GM23338 (cell line): ENCODE results near the gene ENOX1. TPM values are rescaled to one million over a fixed set of nuclear protein-coding genes. Genes with fewer than 3 reads are reported as not detected.

Source experiments
- ATAC-seq: fragments of 200-7000 bp; cut with Tn5 transposase; 3 replicates; pipeline ENCODE4 v1.9.1; 2020
- DNase-seq: peaks from one replicate; pipeline ENCODE4 v3.0.0-alpha.2; 2015; ENCODE audit warnings: low spot score
- H2AFZ ChIP-seq: fragments of 200-600 bp; sonication (generic); 2 replicates; pipeline ENCODE4 v1.8.0; 2016; ENCODE audit warnings: antibody characterized with exemption, mild to moderate bottlenecking, moderate library complexity
- H3F3A ChIP-seq: fragments of 200-600 bp; sonication (generic); replicated peaks from 2 replicates; pipeline ENCODE4 v1.8.0; 2017; ENCODE audit warnings: antibody characterized with exemption, mixed run types, low read depth
- H3K27ac ChIP-seq: fragments of 200-600 bp; sonication (generic); 2 replicates; pipeline ENCODE4 v1.6.1; 2016; ENCODE audit warnings: low read depth
- H3K27me3 ChIP-seq: fragments of 200-600 bp; sonication (generic); 2 replicates; pipeline ENCODE4 v1.8.0; 2016; ENCODE audit warnings: mild to moderate bottlenecking, mixed run types, moderate library complexity; ENCODE audit not compliant: insufficient read depth
- H3K36me3 ChIP-seq: fragments of 200-600 bp; sonication (generic); 2 replicates; pipeline ENCODE4 v1.8.0; 2016; ENCODE audit warnings: mild to moderate bottlenecking; ENCODE audit not compliant: insufficient read depth
- H3K4me1 ChIP-seq: fragments of 200-600 bp; sonication (generic); 2 replicates; pipeline ENCODE4 v1.8.0; 2016; ENCODE audit warnings: mild to moderate bottlenecking, moderate library complexity; ENCODE audit not compliant: insufficient read depth
- H3K4me2 ChIP-seq: fragments of 200-600 bp; sonication (generic); 2 replicates; pipeline ENCODE4 v1.7.1; 2017; ENCODE audit warnings: mixed run types
- H3K4me3 ChIP-seq: fragments of 200-600 bp; sonication (generic); 2 replicates; pipeline ENCODE4 v1.6.1; 2016; ENCODE audit warnings: mixed run types
- H3K79me2 ChIP-seq: fragments of 200-600 bp; sonication (generic); replicated peaks from 2 replicates; pipeline ENCODE4 v1.8.0; 2017; ENCODE audit warnings: mild to moderate bottlenecking; ENCODE audit not compliant: insufficient read depth
- H3K9me2 ChIP-seq: fragments of 200-600 bp; sonication (generic); 2 replicates; pipeline ENCODE4 v1.8.0; 2017; ENCODE audit not compliant: insufficient read depth
- H4K20me1 ChIP-seq: fragments of 200-600 bp; sonication (generic); replicated peaks from 2 replicates; pipeline ENCODE4 v1.8.0; 2017; ENCODE audit warnings: mild to moderate bottlenecking; ENCODE audit not compliant: insufficient read depth
- H3K27ac Mint-ChIP-seq: 2 replicates; pipeline ENCODE4 v1.8.0; 2020; ENCODE audit warnings: inconsistent platforms, mild to moderate bottlenecking, moderate library complexity, mixed read lengths
- H3K27me3 Mint-ChIP-seq: 3 replicates; pipeline ENCODE4 v1.8.0; 2022; ENCODE audit warnings: low read depth, mild to moderate bottlenecking, moderate library complexity, mixed read lengths, inconsistent platforms; ENCODE audit not compliant: insufficient read depth, poor library complexity
- H3K36me3 Mint-ChIP-seq: 3 replicates; pipeline ENCODE4 v1.8.0; 2021; ENCODE audit warnings: low read depth, mild to moderate bottlenecking, inconsistent platforms, moderate library complexity, mixed read lengths
- H3K4me1 Mint-ChIP-seq: 3 replicates; pipeline ENCODE4 v1.8.0; 2020; ENCODE audit warnings: mild to moderate bottlenecking, inconsistent platforms, mixed read lengths
- H3K4me3 Mint-ChIP-seq: 3 replicates; pipeline ENCODE4 v1.8.0; 2021; ENCODE audit warnings: moderate library complexity, mild to moderate bottlenecking, inconsistent platforms, mixed read lengths
- H3K9me3 Mint-ChIP-seq: 3 replicates; pipeline ENCODE4 v1.8.0; 2020; ENCODE audit warnings: moderate library complexity, mild to moderate bottlenecking, inconsistent platforms, mixed read lengths
- CREB1 ChIP-seq: fragments of 250-450 bp; sonication (Bioruptor Pico); IDR thresholded peaks from 2 replicates; pipeline ENCODE4 v1.5.0; 2020; ENCODE audit warnings: low read depth, mild to moderate bottlenecking, moderate library complexity
- ETS1 ChIP-seq: IDR thresholded peaks from 2 replicates; pipeline ENCODE4 v1.6.1; 2016; ENCODE audit warnings: antibody characterized with exemption
- EZH2phosphoT487 ChIP-seq: fragments of 200-600 bp; sonication (generic); IDR thresholded peaks from one replicate; pipeline ENCODE4 v1.8.1; 2018; ENCODE audit warnings: antibody characterized with exemption; ENCODE audit not compliant: unreplicated experiment
- JUNB ChIP-seq: IDR thresholded peaks from one replicate; pipeline ENCODE4 v1.6.1; 2016; ENCODE audit warnings: antibody characterized with exemption; ENCODE audit not compliant: unreplicated experiment
- ZNF114 ChIP-seq: fragments of 250-450 bp; sonication (Bioruptor Pico); IDR thresholded peaks from 2 replicates; pipeline ENCODE4 v1.5.0; 2020; ENCODE audit warnings: mild to moderate bottlenecking, moderate library complexity
- ZNF331 ChIP-seq: fragments of 250-450 bp; sonication (Bioruptor Pico); IDR thresholded peaks from 2 replicates; pipeline ENCODE4 v1.5.0; 2020; ENCODE audit warnings: low read depth, mild to moderate bottlenecking, moderate library complexity
- polyA plus RNA-seq: library from polyadenylated mRNA; unstranded; fragments of >200 nt; fragmentation: Nextera tagmentation; extraction: Ambion mirVana; gene quantifications from 2 replicates; pipeline ENCODE4 v1.2.1, GENCODE V29; 2016
- total RNA-seq: library from RNA; depleted of rRNA; stranded (reverse); fragments of >200 nt; shearing (Covaris generic); gene quantifications from 2 replicates; pipeline ENCODE4 v1.2.3, GENCODE V29; 2014
- TF ChIP-seq, protein P1 (sequence below): IDR thresholded peaks from one replicate; pipeline ENCODE4 v1.6.1; 2018; ENCODE audit warnings: antibody characterized with exemption; ENCODE audit not compliant: unreplicated experiment
- TF ChIP-seq, protein P2 (sequence below), 2 experiments: fragments of 200-600 bp in 1 of 2; sonication (generic) in 1 of 2; conservative IDR thresholded peaks; 2 replicates each; pipeline versions ENCODE4 v1.5.1 to v1.6.1; 2016 to 2017; ENCODE audit warnings: antibody characterized with exemption in 2 of 2, low read depth in 2 of 2, mild to moderate bottlenecking in 2 of 2, moderate library complexity in 1 of 2
- TF ChIP-seq, protein P3 (sequence below): fragments of 250-450 bp; sonication (Bioruptor Pico); IDR thresholded peaks from 2 replicates; pipeline ENCODE4 v1.5.0; 2020; ENCODE audit warnings: mild to moderate bottlenecking, moderate library complexity

ENOX1 gene
- total and polyA plus RNA-seq, 2 experiments from 2014 or later, result 0.66 to 0.81 TPM

- TF ChIP-seq ETS1 (no peak), JUNB (no peak), CREB1 (CRISPR knock-in tag) (no peak)
These were observed 421.8 kb downstream of the ENOX1 start (continued) for GRCh38 chr13:43365039-43365344.

DNA sequence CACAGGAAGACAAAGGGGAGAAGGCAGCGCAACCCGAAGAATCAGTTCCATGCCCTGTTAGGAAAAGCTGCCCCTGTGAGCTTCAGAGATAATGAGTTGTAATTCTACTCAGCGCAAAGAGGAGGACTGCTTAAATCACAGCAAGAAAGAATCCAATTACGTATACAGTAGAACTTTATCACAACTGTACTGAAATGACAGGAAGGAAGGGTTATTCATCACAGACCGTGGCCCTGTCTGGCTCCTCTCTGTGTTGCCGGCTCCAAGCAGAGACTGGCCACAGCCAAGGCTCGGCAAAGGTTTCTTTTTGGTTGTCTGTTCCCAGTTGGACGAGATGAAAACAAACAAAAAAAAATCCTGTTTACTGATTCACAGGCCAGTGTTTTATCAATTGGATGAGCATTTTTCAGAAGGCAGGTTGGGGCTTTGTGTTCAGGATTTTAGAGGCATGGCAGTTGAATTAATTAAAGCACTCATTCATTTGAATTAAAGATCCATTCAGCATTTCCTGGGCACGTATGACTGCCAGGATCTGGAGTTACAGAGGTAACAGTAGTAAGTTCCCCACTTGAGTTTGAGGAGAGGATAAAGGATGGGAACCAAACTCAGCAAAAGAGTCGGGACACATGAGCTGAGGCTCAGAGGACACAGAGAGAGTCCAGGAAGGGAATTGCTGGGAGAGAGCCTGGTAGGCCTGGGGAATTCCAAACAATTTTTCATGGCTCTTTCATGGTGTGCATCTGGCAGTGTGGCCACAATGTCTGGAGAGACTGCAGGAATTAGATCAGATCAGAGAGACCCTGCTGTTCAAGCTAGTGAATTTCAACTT is 422.3 kb downstream of the ENOX1 start:
- H3K4me1 Mint-ChIP-seq, result peaks cover 41% of the 10 kb centered on the region
- H3K4me3 ChIP-seq, result no peak overlapping the region
- no peak; the same call in 2 of the 3 replicates for ATAC-seq
- TF ChIP-seq, protein P1, sequence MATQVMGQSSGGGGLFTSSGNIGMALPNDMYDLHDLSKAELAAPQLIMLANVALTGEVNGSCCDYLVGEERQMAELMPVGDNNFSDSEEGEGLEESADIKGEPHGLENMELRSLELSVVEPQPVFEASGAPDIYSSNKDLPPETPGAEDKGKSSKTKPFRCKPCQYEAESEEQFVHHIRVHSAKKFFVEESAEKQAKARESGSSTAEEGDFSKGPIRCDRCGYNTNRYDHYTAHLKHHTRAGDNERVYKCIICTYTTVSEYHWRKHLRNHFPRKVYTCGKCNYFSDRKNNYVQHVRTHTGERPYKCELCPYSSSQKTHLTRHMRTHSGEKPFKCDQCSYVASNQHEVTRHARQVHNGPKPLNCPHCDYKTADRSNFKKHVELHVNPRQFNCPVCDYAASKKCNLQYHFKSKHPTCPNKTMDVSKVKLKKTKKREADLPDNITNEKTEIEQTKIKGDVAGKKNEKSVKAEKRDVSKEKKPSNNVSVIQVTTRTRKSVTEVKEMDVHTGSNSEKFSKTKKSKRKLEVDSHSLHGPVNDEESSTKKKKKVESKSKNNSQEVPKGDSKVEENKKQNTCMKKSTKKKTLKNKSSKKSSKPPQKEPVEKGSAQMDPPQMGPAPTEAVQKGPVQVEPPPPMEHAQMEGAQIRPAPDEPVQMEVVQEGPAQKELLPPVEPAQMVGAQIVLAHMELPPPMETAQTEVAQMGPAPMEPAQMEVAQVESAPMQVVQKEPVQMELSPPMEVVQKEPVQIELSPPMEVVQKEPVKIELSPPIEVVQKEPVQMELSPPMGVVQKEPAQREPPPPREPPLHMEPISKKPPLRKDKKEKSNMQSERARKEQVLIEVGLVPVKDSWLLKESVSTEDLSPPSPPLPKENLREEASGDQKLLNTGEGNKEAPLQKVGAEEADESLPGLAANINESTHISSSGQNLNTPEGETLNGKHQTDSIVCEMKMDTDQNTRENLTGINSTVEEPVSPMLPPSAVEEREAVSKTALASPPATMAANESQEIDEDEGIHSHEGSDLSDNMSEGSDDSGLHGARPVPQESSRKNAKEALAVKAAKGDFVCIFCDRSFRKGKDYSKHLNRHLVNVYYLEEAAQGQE, result no peak
- TF ChIP-seq EZH2phosphoT487 (no peak), CREB1 (CRISPR knock-in tag) (no peak), ETS1 (no peak), ZNF331 (CRISPR knock-in tag) (no peak), ZNF114 (CRISPR knock-in tag) (no peak)
- TF ChIP-seq, protein P2, sequence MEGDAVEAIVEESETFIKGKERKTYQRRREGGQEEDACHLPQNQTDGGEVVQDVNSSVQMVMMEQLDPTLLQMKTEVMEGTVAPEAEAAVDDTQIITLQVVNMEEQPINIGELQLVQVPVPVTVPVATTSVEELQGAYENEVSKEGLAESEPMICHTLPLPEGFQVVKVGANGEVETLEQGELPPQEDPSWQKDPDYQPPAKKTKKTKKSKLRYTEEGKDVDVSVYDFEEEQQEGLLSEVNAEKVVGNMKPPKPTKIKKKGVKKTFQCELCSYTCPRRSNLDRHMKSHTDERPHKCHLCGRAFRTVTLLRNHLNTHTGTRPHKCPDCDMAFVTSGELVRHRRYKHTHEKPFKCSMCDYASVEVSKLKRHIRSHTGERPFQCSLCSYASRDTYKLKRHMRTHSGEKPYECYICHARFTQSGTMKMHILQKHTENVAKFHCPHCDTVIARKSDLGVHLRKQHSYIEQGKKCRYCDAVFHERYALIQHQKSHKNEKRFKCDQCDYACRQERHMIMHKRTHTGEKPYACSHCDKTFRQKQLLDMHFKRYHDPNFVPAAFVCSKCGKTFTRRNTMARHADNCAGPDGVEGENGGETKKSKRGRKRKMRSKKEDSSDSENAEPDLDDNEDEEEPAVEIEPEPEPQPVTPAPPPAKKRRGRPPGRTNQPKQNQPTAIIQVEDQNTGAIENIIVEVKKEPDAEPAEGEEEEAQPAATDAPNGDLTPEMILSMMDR (conservative IDR thresholded peaks at IDR 0.05; ENCODE audit: low read depth in 2 of 2), result no peak
- TF ChIP-seq, protein P3, sequence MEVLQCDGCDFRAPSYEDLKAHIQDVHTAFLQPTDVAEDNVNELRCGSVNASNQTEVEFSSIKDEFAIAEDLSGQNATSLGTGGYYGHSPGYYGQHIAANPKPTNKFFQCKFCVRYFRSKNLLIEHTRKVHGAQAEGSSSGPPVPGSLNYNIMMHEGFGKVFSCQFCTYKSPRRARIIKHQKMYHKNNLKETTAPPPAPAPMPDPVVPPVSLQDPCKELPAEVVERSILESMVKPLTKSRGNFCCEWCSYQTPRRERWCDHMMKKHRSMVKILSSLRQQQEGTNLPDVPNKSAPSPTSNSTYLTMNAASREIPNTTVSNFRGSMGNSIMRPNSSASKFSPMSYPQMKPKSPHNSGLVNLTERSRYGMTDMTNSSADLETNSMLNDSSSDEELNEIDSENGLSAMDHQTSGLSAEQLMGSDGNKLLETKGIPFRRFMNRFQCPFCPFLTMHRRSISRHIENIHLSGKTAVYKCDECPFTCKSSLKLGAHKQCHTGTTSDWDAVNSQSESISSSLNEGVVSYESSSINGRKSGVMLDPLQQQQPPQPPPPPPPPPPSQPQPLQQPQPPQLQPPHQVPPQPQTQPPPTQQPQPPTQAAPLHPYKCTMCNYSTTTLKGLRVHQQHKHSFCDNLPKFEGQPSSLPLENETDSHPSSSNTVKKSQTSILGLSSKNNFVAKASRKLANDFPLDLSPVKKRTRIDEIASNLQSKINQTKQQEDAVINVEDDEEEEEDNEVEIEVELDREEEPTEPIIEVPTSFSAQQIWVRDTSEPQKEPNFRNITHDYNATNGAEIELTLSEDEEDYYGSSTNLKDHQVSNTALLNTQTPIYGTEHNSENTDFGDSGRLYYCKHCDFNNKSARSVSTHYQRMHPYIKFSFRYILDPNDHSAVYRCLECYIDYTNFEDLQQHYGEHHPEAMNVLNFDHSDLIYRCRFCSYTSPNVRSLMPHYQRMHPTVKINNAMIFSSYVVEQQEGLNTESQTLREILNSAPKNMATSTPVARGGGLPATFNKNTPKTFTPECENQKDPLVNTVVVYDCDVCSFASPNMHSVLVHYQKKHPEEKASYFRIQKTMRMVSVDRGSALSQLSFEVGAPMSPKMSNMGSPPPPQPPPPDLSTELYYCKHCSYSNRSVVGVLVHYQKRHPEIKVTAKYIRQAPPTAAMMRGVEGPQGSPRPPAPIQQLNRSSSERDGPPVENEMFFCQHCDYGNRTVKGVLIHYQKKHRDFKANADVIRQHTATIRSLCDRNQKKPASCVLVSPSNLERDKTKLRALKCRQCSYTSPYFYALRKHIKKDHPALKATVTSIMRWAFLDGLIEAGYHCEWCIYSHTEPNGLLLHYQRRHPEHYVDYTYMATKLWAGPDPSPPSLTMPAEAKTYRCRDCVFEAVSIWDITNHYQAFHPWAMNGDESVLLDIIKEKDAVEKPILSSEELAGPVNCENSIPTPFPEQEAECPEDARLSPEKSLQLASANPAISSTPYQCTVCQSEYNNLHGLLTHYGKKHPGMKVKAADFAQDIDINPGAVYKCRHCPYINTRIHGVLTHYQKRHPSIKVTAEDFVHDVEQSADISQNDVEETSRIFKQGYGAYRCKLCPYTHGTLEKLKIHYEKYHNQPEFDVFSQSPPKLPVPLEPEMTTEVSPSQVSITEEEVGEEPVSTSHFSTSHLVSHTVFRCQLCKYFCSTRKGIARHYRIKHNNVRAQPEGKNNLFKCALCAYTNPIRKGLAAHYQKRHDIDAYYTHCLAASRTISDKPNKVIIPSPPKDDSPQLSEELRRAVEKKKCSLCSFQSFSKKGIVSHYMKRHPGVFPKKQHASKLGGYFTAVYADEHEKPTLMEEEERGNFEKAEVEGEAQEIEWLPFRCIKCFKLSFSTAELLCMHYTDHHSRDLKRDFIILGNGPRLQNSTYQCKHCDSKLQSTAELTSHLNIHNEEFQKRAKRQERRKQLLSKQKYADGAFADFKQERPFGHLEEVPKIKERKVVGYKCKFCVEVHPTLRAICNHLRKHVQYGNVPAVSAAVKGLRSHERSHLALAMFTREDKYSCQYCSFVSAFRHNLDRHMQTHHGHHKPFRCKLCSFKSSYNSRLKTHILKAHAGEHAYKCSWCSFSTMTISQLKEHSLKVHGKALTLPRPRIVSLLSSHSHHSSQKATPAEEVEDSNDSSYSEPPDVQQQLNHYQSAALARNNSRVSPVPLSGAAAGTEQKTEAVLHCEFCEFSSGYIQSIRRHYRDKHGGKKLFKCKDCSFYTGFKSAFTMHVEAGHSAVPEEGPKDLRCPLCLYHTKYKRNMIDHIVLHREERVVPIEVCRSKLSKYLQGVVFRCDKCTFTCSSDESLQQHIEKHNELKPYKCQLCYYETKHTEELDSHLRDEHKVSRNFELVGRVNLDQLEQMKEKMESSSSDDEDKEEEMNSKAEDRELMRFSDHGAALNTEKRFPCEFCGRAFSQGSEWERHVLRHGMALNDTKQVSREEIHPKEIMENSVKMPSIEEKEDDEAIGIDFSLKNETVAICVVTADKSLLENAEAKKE (CRISPR knock-in tag), result no peak

More for the DNA sequence above, 422.3 kb downstream of the ENOX1 start:
- Histone ChIP-seq H2AFZ (peak overlapping the region; percentile 54; the same call in 1 of the 2 replicates), H3K9me2 (no peaks in the 10 kb centered on the region), H3K4me2 (no peak overlapping the region), H3K36me3 (no peaks in the 10 kb centered on the region), H3K27me3 (no peaks in the 10 kb centered on the region), H3K79me2 (no peaks in the 10 kb centered on the region), H4K20me1 (no peaks in the 10 kb centered on the region), H3K27ac (no peak overlapping the region), H3F3A (no peaks in the 10 kb centered on the region), H3K4me1 (peaks cover 43% of the 10 kb centered on the region)
- Mint-ChIP-seq H3K27me3 (peaks cover 3% of the 10 kb centered on the region), H3K4me3 (no peak overlapping the region), H3K36me3 (no peaks in the 10 kb centered on the region), H3K27ac (no peak overlapping the region), H3K9me3 (no peaks in the 10 kb centered on the region)
- DNase-seq, result no peak
